Naive thymus-derived CD4-positive, alpha-beta T cell (primary cell): Measurements from ENCODE around the gene SPEG. TPM values are rescaled to one million over a fixed set of nuclear protein-coding genes. Genes with fewer than 3 reads are reported as not detected.

ENCODE experiments used
- ATAC-seq: fragments of 150-1000 bp; cut with Tn5 transposase; 2 replicates; pipeline ENCODE4 v1.10.0; 2021; ENCODE audit warnings: mild to moderate bottlenecking, moderate library complexity
- CTCF ChIA-PET: fragments of 350-600 bp; sonication (Branson Sonifier 250); formaldehyde crosslinking; loops from one replicate; lab custom pipeline; 2021; ENCODE audit warnings: antibody characterized with exemption; lab: Charles Lee
- POLR2A ChIA-PET: fragments of 350-600 bp; sonication (Branson Sonifier 250); formaldehyde crosslinking; loops from one replicate; lab custom pipeline; 2021; ENCODE audit warnings: antibody characterized with exemption, inconsistent platforms; lab: Charles Lee
- DNase-seq, 9 donors: peaks; one replicate each; pipeline versions ENCODE4 v3.0.0 to v3.0.0-alpha.2; 2020 to 2022; ENCODE audit warnings: mixed read lengths in 1 of 9
- H3K27ac ChIP-seq: one replicate; pipeline ENCODE4 v1.7.0; 2013; ENCODE audit warnings: mild to moderate bottlenecking, low read depth, low read length, moderate library complexity
- H3K27me3 ChIP-seq, 2 donors: one replicate each; pipeline ENCODE4 v1.7.0; 2013; ENCODE audit warnings: low read length in 2 of 2, mild to moderate bottlenecking in 2 of 2, moderate library complexity in 2 of 2; ENCODE audit not compliant: control insufficient read depth in 2 of 2, insufficient read depth in 2 of 2
- H3K36me3 ChIP-seq, 3 experiments: 1 replicate in 2 of 3; 2 replicates in 1 of 3; pipeline ENCODE4 v1.7.0; 2013; ENCODE audit warnings: low read length in 3 of 3, mild to moderate bottlenecking in 3 of 3, moderate library complexity in 1 of 3; ENCODE audit not compliant: insufficient read depth in 3 of 3, control insufficient read depth in 2 of 3
- H3K4me1 ChIP-seq, 2 donors: one replicate each; pipeline ENCODE4 v1.7.0; 2013; ENCODE audit warnings: low read length in 2 of 2, mild to moderate bottlenecking in 2 of 2, moderate library complexity in 1 of 2; ENCODE audit not compliant: control insufficient read depth in 2 of 2, insufficient read depth in 2 of 2
- H3K4me3 ChIP-seq: 2 replicates; pipeline ENCODE4 v1.7.0; 2013; ENCODE audit warnings: mild to moderate bottlenecking, low read length
- H3K9me3 ChIP-seq, 3 experiments: 1 replicate in 2 of 3; 2 replicates in 1 of 3; pipeline ENCODE4 v1.7.0; 2013; ENCODE audit warnings: low read length in 3 of 3; ENCODE audit not compliant: control insufficient read depth in 2 of 3
- H3K27ac Mint-ChIP-seq, 9 donors: one replicate each; pipeline ENCODE4 v1.8.0; 2020 to 2022; ENCODE audit warnings: mixed read lengths in 9 of 9, mild to moderate bottlenecking in 8 of 9, moderate library complexity in 5 of 9, inconsistent platforms in 2 of 9
- H3K27me3 Mint-ChIP-seq, 5 donors: one replicate each; pipeline ENCODE4 v1.8.0; 2021 to 2022; ENCODE audit warnings: mixed read lengths in 5 of 5, mild to moderate bottlenecking in 1 of 5
- H3K36me3 Mint-ChIP-seq, 5 donors: one replicate each; pipeline ENCODE4 v1.8.0; 2020 to 2022; ENCODE audit warnings: mixed read lengths in 5 of 5, mild to moderate bottlenecking in 3 of 5, inconsistent platforms in 1 of 5
- H3K4me1 Mint-ChIP-seq, 7 donors: one replicate each; pipeline ENCODE4 v1.8.0; 2020 to 2022; ENCODE audit warnings: mixed read lengths in 7 of 7, mild to moderate bottlenecking in 3 of 7, inconsistent platforms in 1 of 7
- H3K4me3 Mint-ChIP-seq, 10 donors: one replicate each; pipeline ENCODE4 v1.8.0; 2020 to 2022; ENCODE audit warnings: mild to moderate bottlenecking in 10 of 10, mixed read lengths in 10 of 10, moderate library complexity in 6 of 10, inconsistent platforms in 2 of 10
- H3K9me3 Mint-ChIP-seq, 11 donors: one replicate each; pipeline ENCODE4 v1.8.0; 2020 to 2022; ENCODE audit warnings: mixed read lengths in 11 of 11, mild to moderate bottlenecking in 4 of 11, inconsistent platforms in 1 of 11, moderate library complexity in 1 of 11
- intact Hi-C, 2 donors: fragments of 100-400 bp; cut with micrococcal nuclease; formaldehyde crosslinking; loops; one replicate each; pipeline ENCODE4 v1.15.1; 2023
- polyA plus RNA-seq, 2 donors: library from polyadenylated mRNA; unstranded; fragments of 300-500 nt; fragmentation: Illumina TruSeq; gene quantifications; one replicate each; pipeline ENCODE4 v1.2.3, GENCODE V29; 2021
- total RNA-seq, 6 experiments: library from RNA in 5 of 6; stranded (reverse) in 5 of 6; gene quantifications; 1 replicate in 5 of 6; 2 replicates in 1 of 6; pipeline ENCODE4 v1.2.3 and lab custom pipeline; 2021 to 2026

The SPEG gene
- total and polyA plus RNA-seq, 7 experiments from 2014 or later = 0.26 to 23.2 (median 11.8) TPM

DNA sequence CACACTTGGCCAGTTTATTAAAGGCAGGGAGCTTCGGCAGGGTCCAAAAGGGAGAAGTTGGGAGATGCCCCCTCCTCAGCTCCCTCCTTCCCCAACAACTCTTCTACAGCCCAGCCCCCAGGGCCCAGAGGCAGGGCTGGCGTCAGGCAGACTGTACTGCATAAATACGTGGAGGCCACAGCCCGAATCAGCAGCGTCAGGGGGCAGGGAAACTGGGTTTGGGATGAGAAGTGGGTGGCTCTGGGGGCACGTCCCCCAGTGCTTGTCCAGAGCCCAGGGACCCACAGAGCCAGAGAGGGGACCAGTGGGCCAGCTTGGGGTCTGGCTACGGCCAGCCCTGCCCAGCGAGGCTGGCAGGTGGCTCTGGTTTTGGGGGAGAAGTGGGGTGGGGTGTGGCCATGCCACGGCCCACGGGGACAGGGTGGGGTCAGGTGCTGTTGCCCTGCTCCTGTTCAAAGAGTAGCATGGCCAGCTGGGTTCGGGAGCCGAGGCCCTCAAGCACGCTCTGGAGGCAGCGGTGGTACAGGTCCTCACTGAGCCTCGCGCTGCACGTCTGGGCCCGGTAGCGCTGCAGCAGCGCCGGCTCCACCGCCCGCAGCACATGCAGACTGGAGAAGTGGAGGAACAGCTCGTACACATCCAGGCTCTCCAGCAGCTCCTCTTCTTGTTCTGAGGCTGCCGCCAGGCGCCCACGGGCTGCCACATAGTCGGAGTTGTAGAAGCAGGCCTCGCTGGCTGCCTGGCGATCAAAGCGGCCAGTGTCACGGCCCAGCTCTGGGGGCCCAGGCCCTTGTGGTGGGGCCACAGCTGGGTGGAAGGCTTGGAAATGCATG is 104.5 kb downstream of the SPEG start:
- Mint-ChIP-seq H3K27me3 (peaks cover 0 to 1% (median 0%) of the 10 kb centered on the region in 5 donors), H3K36me3 (peaks cover 0 to 4% (median 0%) of the 10 kb centered on the region in 5 donors), H3K9me3 (no peaks in the 10 kb centered on the region), H3K27ac (no peak overlapping the region), H3K4me1 (peaks cover 9 to 21% (median 14%) of the 10 kb centered on the region in 7 donors), H3K4me3 (no peak overlapping the region)
- H3K27me3 ChIP-seq = no peaks in the 10 kb centered on the region
- no peaks in the 10 kb centered on the region for H3K36me3 ChIP-seq
- CTCF ChIA-PET = interaction anchor here (0.6 to 6.2 kb wide), 6 partner anchors 9 to 149 kb away, joined by 3 to 47 read pairs (median 4); no protein-coding TSS in a partner anchor
- DNase-seq (no peak), ATAC-seq (no peak)
- POLR2A ChIA-PET = no interaction called here
- H3K9me3 ChIP-seq = no peaks in the 10 kb centered on the region
- no peak overlapping the region for H3K4me3 ChIP-seq
- H3K4me1 ChIP-seq = peaks cover 10 to 12% of the 10 kb centered on the region in 2 donors
- intact Hi-C loops = no loop called here
- no peak overlapping the region for H3K27ac ChIP-seq

DNA sequence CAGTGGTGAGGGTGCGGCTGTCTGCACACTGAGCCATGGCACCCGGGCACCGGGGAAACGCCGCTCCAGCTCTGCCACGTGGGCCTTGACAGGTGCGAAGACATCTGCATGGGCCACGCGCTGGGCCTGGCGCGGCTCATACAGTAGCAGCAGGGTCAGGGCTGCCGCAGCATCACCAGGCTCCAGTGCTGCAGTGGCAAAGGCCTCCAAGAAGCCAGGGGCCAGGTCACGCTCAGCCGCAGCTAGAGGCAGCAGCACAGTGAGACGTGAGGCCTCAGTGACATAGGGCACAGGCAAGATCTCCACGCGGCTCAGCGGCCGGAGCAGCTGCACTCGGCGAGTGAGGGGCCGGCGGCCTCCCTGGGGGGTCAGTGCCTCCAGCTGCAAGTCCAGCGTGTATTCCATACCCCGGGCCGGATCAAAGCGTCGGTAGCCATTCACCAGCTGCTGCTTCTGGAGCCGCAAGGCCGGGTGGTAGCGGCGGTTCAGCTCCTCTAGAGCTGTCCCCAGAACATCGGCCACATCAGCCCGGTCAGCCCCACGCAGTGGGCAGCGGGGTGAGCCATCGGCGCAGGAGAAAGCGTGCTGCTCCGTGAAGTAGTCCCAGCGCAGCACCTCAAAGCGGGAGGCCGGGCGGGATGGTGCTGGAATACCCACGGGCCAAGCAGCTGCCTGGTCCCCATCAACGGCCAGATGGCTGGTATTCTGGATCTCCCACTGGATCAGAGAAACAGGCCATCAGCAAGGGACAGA is 105.5 kb downstream of the SPEG start:
- intact Hi-C loops = loop anchor here (2.0 to 5.0 kb wide), 9 partner anchors 248 to 1928 kb away; partner anchors contain the start of genes CNOT9 (in 1 of the 2), CTDSP1 (in 1 of the 2), DNAJB2 (in 1 of the 2) and NHEJ1 (in 1 of the 2)
- peaks cover 0 to 4% (median 0%) of the 10 kb centered on the region in 5 donors for H3K36me3 Mint-ChIP-seq
- H3K4me1 Mint-ChIP-seq = peaks cover 18 to 30% (median 22%) of the 10 kb centered on the region in 7 donors
- Histone ChIP-seq H3K27ac (no peak overlapping the region), H3K9me3 (no peaks in the 10 kb centered on the region), H3K27me3 (no peaks in the 10 kb centered on the region), H3K4me3 (no peak overlapping the region), H3K36me3 (no peaks in the 10 kb centered on the region), H3K4me1 (peaks cover 10 to 12% of the 10 kb centered on the region in 2 donors)
- no peak for ATAC-seq
- ChIA-PET POLR2A (no interaction called here), CTCF (interaction anchor here (1.1 to 6.2 kb wide), 12 partner anchors 10 to 150 kb away, joined by 3 to 47 read pairs (median 4); partner anchors contain the start of gene STK11IP)
- H3K27me3 Mint-ChIP-seq = peaks cover 0 to 10% (median 0%) of the 10 kb centered on the region in 5 donors
- no peak overlapping the region for H3K27ac Mint-ChIP-seq
- peaks cover 0 to 3% (median 0%) of the 10 kb centered on the region in 11 donors for H3K9me3 Mint-ChIP-seq
- no peak for DNase-seq
- H3K4me3 Mint-ChIP-seq = no peak overlapping the region

DNA sequence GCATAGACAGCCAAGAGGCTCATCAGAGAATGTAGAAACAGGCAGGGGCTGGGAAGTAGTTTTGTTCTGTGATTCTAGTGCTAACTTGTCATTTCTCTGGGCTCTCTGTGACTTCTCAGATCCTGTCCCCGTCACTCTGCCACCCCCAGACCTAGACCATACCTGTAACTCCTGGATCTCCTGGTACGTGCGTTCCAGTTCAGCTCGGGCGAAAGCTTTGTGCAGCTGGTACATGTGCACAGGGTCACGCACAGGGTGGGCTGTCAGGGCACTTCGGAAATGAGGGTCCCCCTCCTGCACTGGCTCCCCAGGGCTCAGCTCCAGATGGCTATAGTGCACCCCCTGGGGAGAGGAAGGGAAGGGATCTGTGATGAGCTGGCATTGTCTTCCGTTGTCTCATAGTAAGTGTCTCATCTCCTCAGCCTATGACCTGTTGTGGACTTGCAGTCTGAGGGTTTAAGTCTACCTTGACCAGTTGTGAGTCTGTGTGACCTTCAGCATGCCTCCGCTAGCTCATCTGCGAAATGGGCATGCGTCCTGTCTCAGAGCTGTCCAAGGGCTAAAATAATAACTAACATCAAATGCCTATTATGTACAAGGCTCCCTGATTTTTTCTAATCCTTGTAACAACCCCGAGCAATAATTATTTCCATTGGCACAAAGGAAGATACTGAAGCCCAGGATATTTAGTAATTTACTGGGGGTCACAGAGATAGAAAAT is 106.3 kb downstream of the SPEG start:
- CTCF ChIA-PET = interaction anchor here (0.7 to 6.2 kb wide), 18 partner anchors 10 to 496 kb away, joined by 3 to 47 read pairs (median 4); partner anchors contain the start of genes CNPPD1 and STK11IP
- Mint-ChIP-seq H3K36me3 (peaks cover 0 to 4% (median 0%) of the 10 kb centered on the region in 5 donors), H3K4me3 (peak overlapping the region; percentile 12 to 95 (median 83)), H3K27ac (peak overlapping the region in 1 of 9 donors; percentile 56), H3K27me3 (peaks cover 0 to 13% (median under 1%) of the 10 kb centered on the region in 5 donors), H3K4me1 (peaks cover 18 to 30% (median 22%) of the 10 kb centered on the region in 7 donors), H3K9me3 (peaks cover 0 to 3% (median 0%) of the 10 kb centered on the region in 11 donors)
- H3K27me3 ChIP-seq = no peaks in the 10 kb centered on the region
- no peak overlapping the region for H3K27ac ChIP-seq
- DNase-seq = no peak
- H3K4me3 ChIP-seq = no peak overlapping the region
- no peak for ATAC-seq
- H3K4me1 ChIP-seq = peaks cover 10 to 12% of the 10 kb centered on the region in 2 donors
- no peaks in the 10 kb centered on the region for H3K9me3 ChIP-seq
- no peaks in the 10 kb centered on the region for H3K36me3 ChIP-seq
- intact Hi-C loops = loop anchor here (1.0 to 5.0 kb wide), 13 partner anchors 19 to 1929 kb away; partner anchors contain the start of genes ANKZF1 (in 1 of the 2), ATG9A (in 1 of the 2), CNOT9 (in 1 of the 2) and CTDSP1 (in 1 of the 2)
- POLR2A ChIA-PET = interaction anchor here (1.6 kb wide), 1 partner anchor 42 kb away, joined by 4 read pairs; the partner anchor contains the start of gene GMPPA

DNA sequence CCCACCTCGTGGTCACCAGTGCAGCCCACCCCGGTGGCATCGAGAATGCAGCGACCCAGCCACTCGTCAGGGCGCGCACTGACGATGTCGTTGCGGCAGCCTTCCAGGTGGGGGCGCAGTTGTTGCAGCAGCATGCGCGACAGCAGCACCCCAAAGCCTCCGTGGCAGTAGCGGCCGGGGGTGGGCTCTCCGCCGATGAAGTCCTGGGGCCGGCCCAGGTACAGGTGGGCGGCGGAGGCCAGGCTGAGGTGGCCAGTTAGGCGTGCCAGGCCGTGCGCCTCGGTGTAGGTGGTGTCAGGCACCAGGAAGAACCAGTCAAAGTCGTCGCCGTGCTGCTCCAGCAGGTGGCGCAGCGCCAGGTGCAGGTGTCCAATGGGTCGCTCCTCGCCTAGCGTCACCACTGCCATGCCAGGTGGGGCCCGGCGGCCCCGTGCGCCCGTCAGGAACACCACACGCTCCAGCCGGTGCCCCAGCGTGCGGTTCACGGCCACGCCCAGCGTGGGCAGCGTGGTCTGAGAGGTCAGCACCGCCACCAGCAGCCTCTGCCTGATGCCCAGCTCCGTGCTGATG is 107.1 kb downstream of the SPEG start:
- H3K36me3 ChIP-seq = no peaks in the 10 kb centered on the region
- H3K4me1 ChIP-seq = peaks cover 10 to 12% of the 10 kb centered on the region in 2 donors
- Mint-ChIP-seq H3K27ac (peak overlapping the region in 1 of 9 donors; percentile 49), H3K36me3 (peaks cover 0 to 4% (median 0%) of the 10 kb centered on the region in 5 donors), H3K4me1 (peaks cover 18 to 30% (median 25%) of the 10 kb centered on the region in 7 donors), H3K27me3 (peaks cover 0 to 18% (median 6%) of the 10 kb centered on the region in 5 donors), H3K9me3 (peaks cover 0 to 3% (median 0%) of the 10 kb centered on the region in 11 donors), H3K4me3 (peak overlapping the region; percentile 42 to 95 (median 83))
- ATAC-seq = peak; percentile 61
- intact Hi-C loops = loop anchor here (1.0 to 5.0 kb wide), 18 partner anchors 19 to 1929 kb away; partner anchors contain the start of genes CNPPD1 (in 2 of the 2), AAMP (in 1 of the 2), ANKZF1 (in 1 of the 2) and ARPC2 (in 1 of the 2)
- CTCF ChIA-PET = interaction anchor here (0.6 to 6.2 kb wide), 20 partner anchors 9 to 365 kb away, joined by 3 to 47 read pairs (median 4); partner anchors contain the start of genes CNPPD1 and STK11IP
- no peaks in the 10 kb centered on the region for H3K27me3 ChIP-seq
- POLR2A ChIA-PET = interaction anchor here (0.6 to 1.6 kb wide), 2 partner anchors 10 to 43 kb away, joined by 3 to 4 read pairs; partner anchors contain the start of gene GMPPA
- no peaks in the 10 kb centered on the region for H3K9me3 ChIP-seq
- peak overlapping the region; percentile 51 for H3K4me3 ChIP-seq
- DNase-seq = peak; percentile 78 to 91 (median 88)
- H3K27ac ChIP-seq = no peak overlapping the region

DNA sequence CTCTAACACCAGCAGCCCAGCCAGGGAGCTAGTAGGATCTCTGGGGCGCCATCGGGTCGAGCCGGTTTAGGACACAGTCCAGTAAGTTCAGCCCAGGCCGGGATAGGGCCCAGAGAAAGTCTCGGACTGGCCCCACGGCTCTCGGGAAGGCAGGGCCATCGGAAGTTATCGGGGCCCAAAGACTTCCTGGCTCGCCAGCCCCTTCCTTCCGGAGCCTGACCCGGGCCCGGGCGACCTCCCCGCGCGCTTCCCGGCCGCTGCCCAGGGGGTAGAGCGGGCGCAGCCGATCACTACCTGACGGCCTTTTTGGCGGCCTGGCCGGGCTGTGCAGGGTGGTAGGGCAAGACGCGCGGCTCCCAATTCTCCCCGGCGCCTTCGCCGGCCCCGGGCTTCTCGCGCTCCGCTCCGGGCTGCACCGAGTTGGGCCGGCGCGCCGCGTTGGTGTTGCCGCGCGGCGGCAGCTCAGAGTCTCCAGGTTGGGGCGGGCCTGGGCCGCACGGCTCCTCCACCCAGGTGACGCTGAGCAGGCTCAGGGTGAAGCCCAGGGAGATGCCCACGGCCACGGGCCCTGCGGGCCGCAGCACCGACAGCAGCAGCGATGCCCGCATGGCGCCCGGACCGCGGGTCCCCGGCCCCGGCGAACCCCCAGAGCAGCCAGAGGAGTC is 108.4 kb downstream of the SPEG start:
- no peaks in the 10 kb centered on the region for H3K27me3 ChIP-seq
- H3K9me3 ChIP-seq = no peaks in the 10 kb centered on the region
- Mint-ChIP-seq H3K9me3 (peaks cover 0 to 3% (median 0%) of the 10 kb centered on the region in 11 donors), H3K4me1 (peaks cover 18 to 30% (median 25%) of the 10 kb centered on the region in 7 donors), H3K36me3 (peaks cover 0 to 4% (median 0%) of the 10 kb centered on the region in 5 donors), H3K27ac (peak overlapping the region; percentile 64 to 84 (median 75)), H3K27me3 (peaks cover 0 to 18% (median 6%) of the 10 kb centered on the region in 5 donors), H3K4me3 (peak overlapping the region; percentile 81 to 95 (median 86))
- H3K4me1 ChIP-seq = peaks cover 10 to 12% of the 10 kb centered on the region in 2 donors
- CTCF ChIA-PET = interaction anchor here (0.6 to 6.2 kb wide), 5 partner anchors 17 to 101 kb away, joined by 3 to 47 read pairs (median 5); partner anchors contain the start of gene STK11IP
- intact Hi-C loops = loop anchor here (1.0 to 5.0 kb wide), 17 partner anchors 9 to 1931 kb away; partner anchors contain the start of genes CNPPD1 (in 2 of the 2), GMPPA (in 2 of the 2), STK11IP (in 2 of the 2) and AAMP (in 1 of the 2)
- POLR2A ChIA-PET = interaction anchor here (0.6 to 1.7 kb wide), 6 partner anchors 9 to 386 kb away, joined by 3 to 6 read pairs (median 3); partner anchors contain the start of genes DNAJB2, DNPEP and OBSL1
- peak overlapping the region; percentile 78 for H3K27ac ChIP-seq
- peak overlapping the region; percentile 51 for H3K4me3 ChIP-seq
- no peaks in the 10 kb centered on the region for H3K36me3 ChIP-seq
- no peak for DNase-seq
- ATAC-seq = peak; percentile 38
